Bone marrow (tissue), 2 donors: ENCODE measurements around the gene TMEM185B.

Experiments
- DNase-seq, 2 donors: peaks; one replicate each; lab custom pipeline; 2025; lab: John Stamatoyannopoulos, UW

The TMEM185B gene

GRCh38 chr2:120231564-120231973, 8.4 kb upstream of the TMEM185B start:
- DNase-seq, result no peak

DNA sequence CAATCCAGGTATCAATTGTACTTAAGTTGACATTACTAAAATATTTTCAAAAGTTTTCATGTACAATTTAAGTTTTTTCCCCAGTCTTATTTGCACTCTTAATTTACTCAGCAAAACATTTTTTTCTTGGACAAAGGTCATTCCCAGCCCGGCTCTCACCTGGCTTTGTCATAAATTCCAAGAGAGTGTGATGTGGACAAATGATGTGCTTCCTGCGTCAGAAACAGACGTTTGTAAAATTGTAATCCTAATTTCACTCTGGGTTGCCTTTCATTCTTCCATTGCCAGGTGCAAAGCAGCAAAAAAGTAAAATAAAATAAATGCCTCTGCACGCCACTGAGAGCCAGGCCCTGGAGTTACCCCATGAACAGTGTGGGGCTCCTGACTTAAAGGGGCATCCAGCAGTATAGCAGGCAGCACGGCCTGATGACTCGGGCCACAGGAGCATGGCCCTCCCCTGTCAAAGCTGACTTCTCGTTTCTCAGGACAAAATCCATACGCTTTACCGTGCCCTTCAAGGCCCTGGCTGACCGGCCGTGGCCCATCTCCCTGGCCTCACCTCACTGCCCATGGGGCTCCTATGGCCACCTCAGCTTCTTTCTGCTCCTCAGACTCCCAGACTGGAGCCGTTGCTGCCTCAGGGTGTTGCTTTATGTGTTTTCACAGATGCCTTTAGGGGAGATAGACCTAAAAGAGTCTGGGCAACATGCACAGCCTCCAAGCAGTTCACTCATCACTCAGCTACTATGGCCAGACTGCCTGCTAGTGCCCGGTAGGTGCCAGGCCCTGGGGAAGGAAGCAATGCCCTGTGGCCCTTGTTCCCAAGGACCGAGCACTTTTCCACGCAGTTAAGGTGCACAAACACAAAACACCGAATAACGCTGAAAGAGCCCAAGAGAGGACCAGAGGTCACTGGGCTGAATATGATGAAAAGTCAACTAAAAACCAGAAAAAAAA, 7.6 kb upstream of the TMEM185B start:
- DNase-seq, result no peak

- DNase-seq, result no peak
Observed at GRCh38 chr2:120229341-120229740, 6.1 kb upstream of the TMEM185B start.

DNA sequence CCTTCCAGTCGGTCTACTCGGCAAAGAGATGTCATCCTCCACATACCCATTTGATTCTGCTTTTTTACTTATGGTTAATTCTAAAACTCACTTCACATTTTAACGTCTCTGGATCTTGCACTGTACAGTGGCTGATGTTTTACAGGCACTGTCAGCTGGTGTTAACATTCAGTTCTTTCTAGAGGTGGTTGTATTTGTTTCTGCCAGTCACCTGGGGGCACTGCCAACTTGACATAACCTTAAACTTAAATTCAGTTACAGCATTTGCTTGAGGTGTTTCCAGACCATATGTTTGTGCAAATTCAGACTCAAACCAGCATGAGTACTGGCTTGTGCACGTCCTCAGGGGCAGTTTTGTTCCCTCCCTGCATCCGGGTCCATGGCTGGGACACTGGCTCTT, 5.3 kb upstream of the TMEM185B start:
- no peak for DNase-seq

GRCh38 chr2:120227111-120227991, 4.2 kb upstream of the TMEM185B start:
- no peak for DNase-seq

DNA sequence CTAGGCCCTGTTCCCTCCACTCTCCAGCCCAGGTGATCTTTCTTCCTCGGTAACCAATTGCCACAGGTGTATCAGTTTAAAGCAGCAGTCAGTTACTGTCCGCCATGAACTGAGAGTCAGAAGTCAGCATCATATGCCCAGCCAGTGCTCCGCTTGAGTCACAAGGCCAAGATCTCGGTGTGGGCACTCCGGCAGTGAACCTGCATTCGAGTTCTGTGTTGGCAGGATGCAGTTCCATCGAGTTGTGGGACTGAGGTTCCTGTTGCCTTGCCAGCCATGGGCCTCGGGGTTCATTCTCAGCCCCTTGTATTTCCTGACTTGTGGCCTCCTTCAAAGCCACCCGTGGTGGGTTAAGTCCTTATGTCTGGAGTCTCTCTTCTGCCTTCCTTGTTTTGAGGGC, 3.1 kb upstream of the TMEM185B start:
- DNase-seq, result no peak

- no peak for DNase-seq
Observed at GRCh38 chr2:120225549-120226065, 2.4 kb upstream of the TMEM185B start.

DNA sequence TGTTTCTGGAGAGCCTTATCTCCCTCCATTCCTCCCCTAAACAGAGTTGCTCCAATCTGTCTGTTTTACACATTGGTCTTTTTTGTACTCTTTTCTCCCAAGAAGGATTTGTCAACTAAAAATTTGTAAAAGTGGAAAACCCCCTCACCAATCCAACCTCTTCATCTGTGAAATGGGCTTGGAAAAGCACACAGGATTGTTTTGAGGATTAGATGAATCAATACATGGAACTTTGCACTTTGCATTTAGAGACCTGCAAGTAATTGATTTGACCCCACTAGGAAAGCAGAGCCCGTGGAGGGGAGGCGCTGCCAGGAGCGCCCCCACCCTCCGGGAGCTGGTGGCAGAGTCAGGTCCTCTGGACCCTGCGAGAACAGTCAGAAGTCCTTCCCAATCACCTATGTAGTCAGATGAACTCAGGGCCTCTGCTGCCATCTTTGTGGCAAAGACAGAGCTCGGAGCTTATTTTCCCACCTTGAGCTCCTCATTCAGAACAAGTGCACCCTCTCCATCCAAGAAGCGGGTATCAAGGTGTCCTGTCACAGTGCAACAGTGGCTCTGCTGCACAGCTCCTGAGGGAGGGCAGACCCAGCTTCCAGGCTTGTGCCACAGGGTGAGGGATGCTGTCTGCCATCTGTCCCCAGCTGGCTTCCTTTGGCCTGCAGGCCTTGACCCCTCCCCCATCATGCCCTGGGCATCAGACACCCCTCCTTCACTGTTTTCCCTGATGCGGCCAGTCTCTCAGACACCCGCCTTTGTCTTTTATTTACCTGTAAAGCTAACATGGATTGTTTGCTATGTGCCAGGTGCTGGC, 1.7 kb upstream of the TMEM185B start:
- DNase-seq, result no peak

- DNase-seq, result no peak
Observed at GRCh38 chr2:120224256-120224655, 1.1 kb upstream of the TMEM185B start.

DNA sequence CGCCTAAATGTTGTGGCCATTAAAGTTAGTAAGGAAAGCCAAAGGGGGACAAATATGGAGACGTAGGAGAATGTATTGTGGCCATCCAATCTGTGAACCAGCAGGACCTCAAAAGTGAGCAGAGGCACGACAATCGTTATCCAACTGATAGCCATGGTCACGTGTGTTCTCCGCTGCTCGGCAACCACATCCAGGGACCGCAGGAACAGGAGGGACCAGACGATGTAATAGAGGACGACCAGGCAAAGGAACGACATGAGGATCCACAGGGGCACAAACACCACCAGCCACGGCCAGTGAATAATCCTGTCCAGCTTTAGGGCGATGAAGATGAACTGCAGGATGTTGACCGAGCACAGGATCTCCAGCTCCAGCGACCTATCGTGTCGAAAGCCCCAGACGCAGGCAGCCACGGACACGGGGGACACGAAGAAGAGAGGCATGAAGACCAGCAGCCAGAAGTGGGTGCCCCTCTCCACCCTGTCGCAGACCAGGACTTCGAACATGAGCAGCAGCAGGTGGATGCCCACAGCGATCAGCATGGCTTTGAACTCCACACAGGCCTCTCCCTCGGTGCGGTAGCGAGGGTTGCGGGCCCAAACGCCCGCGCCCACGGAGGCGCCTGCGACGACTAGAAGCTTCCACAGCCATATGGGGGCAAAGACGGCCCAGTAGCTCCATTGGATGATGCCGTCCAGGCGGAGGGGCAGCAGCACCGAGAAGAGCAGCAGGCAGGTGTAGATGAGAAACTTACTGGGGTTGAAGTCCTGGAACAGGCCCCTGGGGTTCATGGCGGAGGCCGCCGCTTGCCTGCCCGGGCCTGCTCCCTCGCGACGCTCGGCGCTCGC, 790 bp downstream of the TMEM185B start:
- DNase-seq, result no peak

GRCh38 chr2:120221616-120222015, 1.6 kb downstream of the TMEM185B start:
- DNase-seq, result no peak

DNA sequence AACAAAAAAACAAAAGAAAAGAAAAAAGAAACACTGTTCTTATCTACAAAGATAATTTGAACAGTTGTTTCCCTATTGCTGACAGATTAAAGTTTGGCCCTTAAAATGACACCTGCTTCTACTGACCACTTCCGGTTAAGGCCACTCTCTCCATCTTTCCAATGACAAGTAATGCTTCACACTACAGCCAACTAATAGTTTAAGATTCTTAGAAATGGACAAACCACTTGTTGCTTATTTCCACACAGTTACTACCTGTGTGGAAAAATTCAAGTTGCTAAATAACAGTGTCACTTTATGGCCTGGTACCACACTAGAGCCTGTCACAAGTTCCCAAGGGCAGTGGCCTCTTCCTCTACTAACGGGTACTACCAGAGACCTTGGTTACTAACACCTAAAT, 2.4 kb downstream of the TMEM185B start:
- DNase-seq, result no peak

DNA sequence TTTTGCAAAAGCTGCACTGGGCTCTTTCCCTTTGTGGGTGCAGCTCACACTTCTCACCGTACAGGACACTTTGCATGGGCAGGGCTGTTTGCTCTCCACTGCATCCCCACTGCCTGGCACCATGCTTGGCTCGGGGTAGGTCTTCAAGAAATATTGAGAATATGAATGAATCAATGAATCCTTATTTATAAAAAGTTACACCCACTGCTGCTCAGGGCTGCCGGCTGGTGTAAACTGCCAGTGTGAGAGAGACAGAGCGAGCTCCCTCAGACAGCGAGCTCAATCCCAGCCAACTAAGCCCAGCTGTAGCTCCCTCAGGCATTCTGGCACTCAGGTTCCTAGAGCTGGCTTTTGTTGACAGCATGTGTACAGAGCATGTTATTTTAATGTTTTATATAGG, 3.4 kb downstream of the TMEM185B start:
- DNase-seq, result no peak

DNA sequence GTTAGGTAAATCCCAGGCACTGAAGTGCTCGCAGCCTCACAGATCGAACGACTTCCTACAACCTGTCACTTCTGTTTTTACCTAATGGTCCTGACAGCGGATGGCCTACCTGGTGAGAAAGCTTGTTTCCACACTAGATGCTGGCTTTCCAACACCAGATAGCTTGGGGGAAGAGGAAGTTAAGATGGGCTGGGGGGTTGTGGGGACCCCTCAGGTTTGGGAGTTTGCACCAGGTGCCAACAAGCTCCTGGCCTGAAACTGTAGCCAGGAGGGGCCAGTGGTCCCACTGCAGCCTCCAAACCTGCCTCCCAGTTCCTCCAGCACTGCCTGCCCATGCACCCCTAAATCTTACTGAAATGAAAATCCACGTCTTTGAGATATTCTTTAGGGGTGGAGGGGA, 3.9 kb downstream of the TMEM185B start:
- DNase-seq, result no peak

- DNase-seq, result no peak
Observed at GRCh38 chr2:120218181-120218580, 5.0 kb downstream of the TMEM185B start.

GRCh38 chr2:120210270-120210693, 12.9 kb downstream of the TMEM185B start:
- DNase-seq, result no peak

DNA sequence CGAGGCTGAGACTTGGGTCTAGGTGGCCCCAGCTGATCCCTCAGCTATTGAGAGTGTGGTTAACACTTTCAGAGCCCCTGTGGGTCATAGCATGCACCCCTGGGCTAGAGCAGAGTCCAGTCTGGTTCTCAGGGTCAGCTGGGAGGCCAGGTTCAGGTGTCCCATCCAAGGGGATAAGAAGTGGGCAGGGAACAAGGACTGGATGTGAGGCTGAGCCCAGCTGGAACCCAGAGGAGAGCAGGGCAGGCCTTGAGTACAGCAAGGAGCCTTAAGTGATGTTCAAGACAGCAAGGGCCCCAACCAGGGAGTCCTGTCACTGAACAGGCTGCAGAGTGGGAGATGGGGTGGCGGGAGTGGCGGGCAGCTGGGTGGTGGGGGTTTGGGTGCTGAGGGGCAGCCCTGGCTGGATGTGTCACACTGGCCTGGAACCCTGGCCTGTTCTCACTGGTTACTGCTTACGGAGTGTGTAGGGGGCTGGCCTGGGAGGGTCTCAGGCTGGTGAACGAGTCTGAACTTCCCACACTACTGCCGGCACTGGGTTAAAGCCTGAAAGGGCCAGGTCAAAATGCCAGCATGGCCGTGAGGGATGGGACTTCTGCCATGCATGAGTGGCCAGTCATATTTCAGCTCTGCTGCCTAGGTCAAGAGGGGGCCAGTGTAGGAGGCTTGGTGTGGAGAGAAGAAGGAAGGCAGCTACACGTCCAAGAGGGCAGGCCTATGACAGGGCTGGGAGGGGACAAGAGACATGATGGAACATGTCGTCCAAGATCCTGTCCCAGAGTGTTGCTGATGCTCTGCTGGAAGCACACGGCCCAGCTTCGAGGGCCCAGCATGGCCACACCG, 13.6 kb downstream of the TMEM185B start:
- DNase-seq, result no peak

GRCh38 chr2:120208381-120209353, 14.5 kb downstream of the TMEM185B start:
- DNase-seq, result no peak
